NCI-H128 (cell line): ENCODE results near the gene ANAPC16.
"Not testable (repeated sequence)": the region's sequence is repeated elsewhere in the genome, so short reads cannot be mapped to it uniquely, and the experiment has no call there.

ENCODE experiments used
- DNase-seq: peaks from one replicate; lab custom pipeline; 2025; ENCODE audit not compliant: unreplicated experiment; lab: John Stamatoyannopoulos, UW

The ANAPC16 gene

GRCh38 chr10:72211381-72211780 lies 4.4 kb upstream of the ANAPC16 start:
- DNase-seq = not testable (repeated sequence)

- DNase-seq = not testable (repeated sequence)
Measured at GRCh38 chr10:72211832-72212231, 4.0 kb upstream of the ANAPC16 start.

- DNase-seq = no peak
Measured at GRCh38 chr10:72218325-72218724, 2.5 kb downstream of the ANAPC16 start.

GRCh38 chr10:72218726-72219125 lies 2.9 kb downstream of the ANAPC16 start:
- DNase-seq = no peak

- no peak for DNase-seq
Measured at GRCh38 chr10:72219235-72219814, 3.5 kb downstream of the ANAPC16 start.

GRCh38 chr10:72220637-72221036 lies 4.8 kb downstream of the ANAPC16 start:
- no peak for DNase-seq

- DNase-seq = no peak
Measured at GRCh38 chr10:72221278-72221677, 5.5 kb downstream of the ANAPC16 start.

GRCh38 chr10:72223743-72224101 lies 7.9 kb downstream of the ANAPC16 start:
- no peak for DNase-seq

GRCh38 chr10:72224191-72224590 lies 8.4 kb downstream of the ANAPC16 start:
- DNase-seq = not testable (repeated sequence)

- DNase-seq = no peak
Measured at GRCh38 chr10:72226418-72227027, 10.7 kb downstream of the ANAPC16 start.

- DNase-seq = no peak
Measured at GRCh38 chr10:72227826-72228225, 12.0 kb downstream of the ANAPC16 start.

- DNase-seq = peak; percentile 53
Measured at GRCh38 chr10:72228318-72228751, 12.5 kb downstream of the ANAPC16 start.

- DNase-seq = peak; percentile 41
Measured at GRCh38 chr10:72229261-72230251, 13.7 kb downstream of the ANAPC16 start.

GRCh38 chr10:72233621-72234020 lies 17.8 kb downstream of the ANAPC16 start:
- DNase-seq = no peak

- DNase-seq = no peak
Measured at GRCh38 chr10:72234560-72235095, 18.8 kb downstream of the ANAPC16 start.

- no peak for DNase-seq
Measured at GRCh38 chr10:72235544-72236279, 19.9 kb downstream of the ANAPC16 start.

GRCh38 chr10:72238392-72239175 lies 22.8 kb downstream of the ANAPC16 start:
- DNase-seq = no peak

- DNase-seq = no peak
Measured at GRCh38 chr10:72239409-72239808, 23.6 kb downstream of the ANAPC16 start.

- no peak for DNase-seq
Measured at GRCh38 chr10:72240371-72240770, 24.6 kb downstream of the ANAPC16 start.

- DNase-seq = no peak
Measured at GRCh38 chr10:72241691-72242252, 26.0 kb downstream of the ANAPC16 start.
